ENCODE data around the gene DIP2B.

DNA sequence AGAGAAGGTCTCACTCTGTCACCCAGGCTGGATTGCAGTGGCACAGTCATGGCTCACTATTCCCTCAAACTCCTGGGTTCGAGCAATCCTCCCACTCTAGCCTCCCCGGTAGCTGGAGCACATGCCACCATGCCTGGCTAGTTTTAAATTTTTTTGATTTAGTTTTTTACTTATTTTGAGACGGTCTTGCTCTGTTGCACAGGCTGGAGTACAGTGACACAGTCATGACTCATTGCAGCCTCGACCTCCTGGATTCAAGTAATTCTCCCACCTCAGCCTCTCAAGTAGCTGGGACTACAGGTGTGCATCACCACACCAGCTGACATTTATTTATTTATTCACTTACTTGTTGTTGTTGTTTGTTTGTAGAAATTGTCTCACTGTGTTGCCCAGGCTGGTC lies 22.2 kb upstream of the DIP2B start:
- no peak for TF ChIP-seq ZNF761 (CRISPR knock-in tag; conservative IDR thresholded peaks at IDR 0.05)
- no peak for TF ChIP-seq SMC3 (IDR thresholded peaks at IDR 0.05; ENCODE audit: low read length)
- TF ChIP-seq, protein P1, sequence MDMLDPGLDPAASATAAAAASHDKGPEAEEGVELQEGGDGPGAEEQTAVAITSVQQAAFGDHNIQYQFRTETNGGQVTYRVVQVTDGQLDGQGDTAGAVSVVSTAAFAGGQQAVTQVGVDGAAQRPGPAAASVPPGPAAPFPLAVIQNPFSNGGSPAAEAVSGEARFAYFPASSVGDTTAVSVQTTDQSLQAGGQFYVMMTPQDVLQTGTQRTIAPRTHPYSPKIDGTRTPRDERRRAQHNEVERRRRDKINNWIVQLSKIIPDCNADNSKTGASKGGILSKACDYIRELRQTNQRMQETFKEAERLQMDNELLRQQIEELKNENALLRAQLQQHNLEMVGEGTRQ (IDR thresholded peaks at IDR 0.05; ENCODE audit: low read depth, low read length), result no peak
- TF ChIP-seq, protein P1 (CRISPR knock-in tag; IDR thresholded peaks at IDR 0.05; ENCODE audit: borderline replicate concordance), result no peak
- no peak for TF ChIP-seq JUND (CRISPR knock-in tag; IDR thresholded peaks at IDR 0.05)
- no peak for TF ChIP-seq HCFC1 (IDR thresholded peaks at IDR 0.05; ENCODE audit: low read depth, low read length)
- TF ChIP-seq GABPA (IDR thresholded peaks at IDR 0.05; ENCODE audit: low read depth, low read length), result no peak
- TF ChIP-seq GABPA (CRISPR knock-in tag; IDR thresholded peaks at IDR 0.05; ENCODE audit: low read depth), result no peak
- no peak for TF ChIP-seq FOXM1 (CRISPR knock-in tag; IDR thresholded peaks at IDR 0.05)
- TF ChIP-seq HDAC2 (CRISPR knock-in tag; IDR thresholded peaks at IDR 0.05), result no peak
